AG10803 (cell line): Measurements from ENCODE around the gene RASAL2.
A peak's percentile ranks its signal among the peaks of the same experiment; 100 is the strongest.

ENCODE experiments used
- DNase-seq: peaks from one replicate; pipeline ENCODE4 v3.0.0; 2010; ENCODE audit warnings: low read depth
- H3K4me3 ChIP-seq: 2 replicates; pipeline ENCODE4 v1.5.1; 2011; ENCODE audit warnings: mild to moderate bottlenecking, low read length, control low read depth
- TF ChIP-seq, protein P1 (sequence below): conservative IDR thresholded peaks from 2 replicates; pipeline ENCODE4 v1.5.1; 2011; ENCODE audit warnings: mild to moderate bottlenecking, low read length, control low read depth, inconsistent platforms

RASAL2 gene

GRCh38 chr1:178323067-178323466, 229.2 kb downstream of the RASAL2 start:
- no peak overlapping the region for H3K4me3 ChIP-seq
- no peak for DNase-seq
- TF ChIP-seq, protein P1, sequence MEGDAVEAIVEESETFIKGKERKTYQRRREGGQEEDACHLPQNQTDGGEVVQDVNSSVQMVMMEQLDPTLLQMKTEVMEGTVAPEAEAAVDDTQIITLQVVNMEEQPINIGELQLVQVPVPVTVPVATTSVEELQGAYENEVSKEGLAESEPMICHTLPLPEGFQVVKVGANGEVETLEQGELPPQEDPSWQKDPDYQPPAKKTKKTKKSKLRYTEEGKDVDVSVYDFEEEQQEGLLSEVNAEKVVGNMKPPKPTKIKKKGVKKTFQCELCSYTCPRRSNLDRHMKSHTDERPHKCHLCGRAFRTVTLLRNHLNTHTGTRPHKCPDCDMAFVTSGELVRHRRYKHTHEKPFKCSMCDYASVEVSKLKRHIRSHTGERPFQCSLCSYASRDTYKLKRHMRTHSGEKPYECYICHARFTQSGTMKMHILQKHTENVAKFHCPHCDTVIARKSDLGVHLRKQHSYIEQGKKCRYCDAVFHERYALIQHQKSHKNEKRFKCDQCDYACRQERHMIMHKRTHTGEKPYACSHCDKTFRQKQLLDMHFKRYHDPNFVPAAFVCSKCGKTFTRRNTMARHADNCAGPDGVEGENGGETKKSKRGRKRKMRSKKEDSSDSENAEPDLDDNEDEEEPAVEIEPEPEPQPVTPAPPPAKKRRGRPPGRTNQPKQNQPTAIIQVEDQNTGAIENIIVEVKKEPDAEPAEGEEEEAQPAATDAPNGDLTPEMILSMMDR = no peak

DNA sequence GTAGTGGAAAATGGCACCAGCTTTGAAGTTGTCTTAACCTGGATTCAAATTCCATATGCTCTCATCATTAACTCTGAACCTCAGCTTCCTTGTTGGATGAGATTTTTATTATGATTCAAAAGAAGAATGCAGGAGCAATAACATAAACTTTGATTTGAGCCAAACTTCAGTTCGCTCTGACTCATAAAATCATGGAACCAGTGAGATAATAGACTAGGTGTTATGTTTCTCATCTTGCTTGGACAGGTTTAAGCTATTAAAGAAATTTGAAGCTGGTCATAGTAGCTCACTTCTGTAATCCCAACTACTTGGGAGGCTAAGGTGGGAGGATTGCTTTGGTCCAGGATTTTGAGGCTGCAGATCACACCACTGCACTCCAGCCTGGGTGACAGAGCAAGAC, 230.1 kb downstream of the RASAL2 start:
- TF ChIP-seq, protein P1 = no peak
- no peak for DNase-seq
- no peak overlapping the region for H3K4me3 ChIP-seq

DNA sequence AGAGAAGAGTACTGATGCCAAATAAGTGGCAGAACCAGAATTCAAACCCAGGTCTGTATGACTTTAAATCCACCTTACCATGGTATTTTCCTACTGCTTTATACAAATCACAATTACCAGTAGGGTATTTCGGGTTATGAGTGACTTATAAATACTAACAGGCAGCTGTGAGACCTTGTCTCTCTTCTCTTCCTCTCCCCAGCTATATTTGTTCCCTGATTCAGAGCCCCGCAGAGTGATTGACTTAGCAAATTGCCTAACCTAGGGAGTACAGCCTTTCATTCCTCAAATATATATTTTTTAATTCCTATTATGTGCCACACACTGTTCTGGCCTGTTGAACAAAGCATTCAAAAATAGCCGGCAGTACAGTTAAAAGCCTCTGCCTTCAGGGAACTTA, 234.8 kb downstream of the RASAL2 start:
- H3K4me3 ChIP-seq = no peak overlapping the region
- no peak for DNase-seq
- TF ChIP-seq, protein P1 = no peak

DNA sequence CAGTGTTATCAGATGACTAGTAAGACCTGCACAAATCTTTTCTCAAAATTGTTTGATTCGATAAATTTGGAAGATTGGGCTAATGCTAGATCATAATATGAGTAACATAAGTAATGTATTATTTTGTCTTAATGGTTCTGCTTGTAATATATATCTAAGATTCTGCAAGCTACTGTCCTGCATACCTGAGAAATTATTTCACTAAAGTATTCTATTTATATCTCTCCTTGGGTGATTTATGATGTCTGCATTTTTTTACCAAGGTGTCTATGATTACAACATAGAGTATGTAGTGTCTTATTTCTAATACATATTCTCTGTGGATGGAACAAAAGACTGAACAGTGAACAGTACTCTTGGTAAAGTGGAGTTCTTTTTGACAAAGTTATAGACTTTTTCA, 236.2 kb downstream of the RASAL2 start:
- TF ChIP-seq, protein P1 = no peak
- H3K4me3 ChIP-seq = no peak overlapping the region
- no peak for DNase-seq

DNA sequence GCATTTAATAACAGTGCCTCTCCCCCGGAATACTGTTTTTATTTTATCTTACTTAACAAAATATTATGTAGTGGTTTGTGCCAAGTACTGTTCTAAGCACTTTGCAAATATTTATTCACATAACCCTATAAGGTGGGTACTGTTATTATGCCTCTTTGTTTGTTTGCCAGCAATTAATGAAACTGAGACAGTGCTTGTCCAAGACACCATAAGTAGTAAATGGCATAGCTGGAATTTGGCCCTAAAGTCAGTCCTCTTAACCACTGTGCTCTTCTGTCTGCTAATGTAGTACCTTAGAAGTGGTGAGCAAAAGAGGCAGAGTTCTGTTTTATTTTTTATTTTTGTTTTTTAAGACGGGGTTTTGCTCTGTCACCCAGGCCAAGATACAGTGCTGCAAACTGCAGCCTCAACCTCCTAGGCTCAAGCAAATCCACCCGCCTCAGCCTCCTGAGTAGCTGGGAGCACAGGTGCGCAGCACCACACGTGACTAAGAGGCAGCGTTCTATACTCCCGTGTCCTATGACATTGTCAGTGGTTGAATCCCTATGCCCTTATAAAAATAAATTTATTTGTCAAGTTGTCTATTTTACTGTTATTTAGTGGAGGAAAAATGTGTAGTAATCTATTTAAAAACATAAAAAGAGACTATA, 237.1 kb downstream of the RASAL2 start:
- TF ChIP-seq, protein P1 = no peak
- H3K4me3 ChIP-seq = no peak overlapping the region
- no peak for DNase-seq

DNA sequence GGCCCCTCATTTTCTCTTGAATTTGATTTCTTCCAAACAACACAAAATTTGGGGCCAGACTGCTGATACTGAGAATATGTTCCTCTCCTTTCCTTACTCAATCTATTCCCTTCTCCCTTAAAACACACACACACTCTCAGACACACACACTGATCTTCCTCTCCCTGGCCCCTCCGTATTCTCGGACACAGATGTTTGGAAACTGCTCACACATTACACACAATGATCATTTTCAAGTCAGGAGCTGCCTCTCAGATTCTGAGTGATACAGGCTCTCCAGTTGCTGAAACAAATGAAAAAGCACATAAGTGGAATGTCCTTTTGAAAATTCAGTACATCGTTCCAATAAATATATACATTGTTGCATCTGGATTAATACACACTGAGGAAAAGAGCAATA, 241.5 kb downstream of the RASAL2 start:
- no peak overlapping the region for H3K4me3 ChIP-seq
- TF ChIP-seq, protein P1 = no peak
- DNase-seq = peak; percentile 21

GRCh38 chr1:178337091-178337706, 243.3 kb downstream of the RASAL2 start:
- TF ChIP-seq, protein P1 = no peak
- no peak overlapping the region for H3K4me3 ChIP-seq
- no peak for DNase-seq
